Gastrocnemius medialis (tissue), 4 donors: ENCODE data around the gene N4BP2L2. TPM values are rescaled to one million over a fixed set of nuclear protein-coding genes. Genes with fewer than 3 reads are reported as not detected.

ENCODE experiments used
- ATAC-seq, 2 donors: fragments of 150-250 bp; one replicate each; pipeline ENCODE4 v1.9.1; 2016
- DNase-seq, 2 donors: peaks; one replicate each; pipeline ENCODE4 v3.0.0-alpha.2; 2019
- H3K27ac ChIP-seq, 4 donors: fragments of 200-600 bp; sonication (generic); 1 replicate in 1 of 4; 2 replicates in 3 of 4; pipeline ENCODE4 v1.5.1; 2016 to 2018; ENCODE audit warnings: mild to moderate bottlenecking in 2 of 4, moderate library complexity in 1 of 4
- H3K27me3 ChIP-seq, 3 donors: fragments of 200-600 bp; sonication (generic) in 2 of 3; 1 replicate in 1 of 3; 2 replicates in 2 of 3; pipeline versions ENCODE4 v1.5.1 to v1.6.0; 2016 to 2019; ENCODE audit warnings: mild to moderate bottlenecking in 1 of 3, moderate library complexity in 1 of 3
- H3K36me3 ChIP-seq, 2 donors: fragments of 200-600 bp; sonication (generic) in 1 of 2; one replicate each; pipeline ENCODE4 v1.5.1; 2017 to 2018
- H3K4me1 ChIP-seq, 2 donors: fragments of 200-600 bp; sonication (generic) in 1 of 2; one replicate each; pipeline ENCODE4 v1.5.1; 2016 to 2017; ENCODE audit warnings: mild to moderate bottlenecking in 2 of 2
- H3K4me3 ChIP-seq, 4 donors: fragments of 200-600 bp; sonication (generic) in 3 of 4; 1 replicate in 1 of 4; 2 replicates in 3 of 4; pipeline ENCODE4 v1.5.1; 2016 to 2019; ENCODE audit warnings: mild to moderate bottlenecking in 2 of 4
- H3K9me3 ChIP-seq, 3 donors: fragments of 200-600 bp; sonication (generic) in 2 of 3; 1 replicate in 1 of 3; 2 replicates in 2 of 3; pipeline ENCODE4 v1.5.1; 2016 to 2019
- CTCF ChIP-seq, 5 experiments: fragments of 450-650 bp in 3 of 5; fragments of 200-600 bp in 2 of 5; sonication (generic) in 2 of 5; IDR thresholded peaks in 4 of 5; conservative IDR thresholded peaks in 1 of 5; 1 replicate in 4 of 5; 2 replicates in 1 of 5; pipeline ENCODE4 v1.5.1; 2016 to 2019; ENCODE audit warnings: antibody characterized with exemption in 5 of 5, mild to moderate bottlenecking in 3 of 5, moderate library complexity in 3 of 5
- POLR2A ChIP-seq, 2 donors: fragments of 450-650 bp; IDR thresholded peaks; one replicate each; pipeline ENCODE4 v1.6.1; 2017; ENCODE audit warnings: antibody characterized with exemption in 2 of 2, mild to moderate bottlenecking in 2 of 2, moderate library complexity in 2 of 2
- in situ Hi-C, 4 donors: fragments of 200-750 bp; cut with MboI; loops; one replicate each; pipeline versions ENCODE4 v1.15.0 to v1.8.0; 2017; ENCODE audit warnings: low sequenced_read_pairs in 4 of 4
- intact Hi-C: fragments of 100-400 bp; cut with DNase I; formaldehyde crosslinking; loops from one replicate; pipeline ENCODE4 v1.15.1; 2023; ENCODE audit warnings: low total_unique reads
- total RNA-seq, 4 donors: library from RNA; depleted of rRNA; stranded (reverse); fragments of >200 nt; gene quantifications; one replicate each; pipeline versions ENCODE4 v1.1.0 to v1.2.3, GENCODE V29; 2016

Gene N4BP2L2
- total RNA-seq, 4 donors from 2014 or later = 52.2 to 370 (median 176) TPM

DNA sequence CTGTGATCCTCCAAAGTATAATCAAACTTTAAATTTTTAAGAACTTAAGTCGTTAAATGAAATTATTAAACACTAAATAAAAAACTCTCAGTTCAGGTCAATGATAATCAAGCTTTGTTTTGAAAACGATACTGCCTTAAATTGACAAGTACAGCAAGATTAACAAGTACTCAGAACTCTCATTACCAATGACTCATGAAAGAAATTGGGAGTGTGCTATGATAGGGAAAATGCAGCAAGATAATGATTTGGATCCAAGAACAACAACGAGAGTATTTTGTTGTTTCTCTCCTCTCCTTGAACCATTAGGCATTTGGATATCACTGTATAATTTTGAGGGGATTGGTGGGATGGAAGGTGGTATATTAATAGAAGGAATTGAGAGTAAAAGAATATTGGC lies 10.2 kb downstream of the N4BP2L2 start:
- in situ Hi-C loops = no loop called here
- H3K27me3 ChIP-seq = no peaks in the 10 kb centered on the region
- H3K9me3 ChIP-seq = no peaks in the 10 kb centered on the region
- no peak for DNase-seq
- H3K27ac ChIP-seq = peak overlapping the region; percentile 60 to 96 (median 83)
- no peaks in the 10 kb centered on the region for H3K36me3 ChIP-seq
- no peak for ATAC-seq
- intact Hi-C loops = no loop called here
- peaks cover 59 to 76% of the 10 kb centered on the region in 2 donors for H3K4me1 ChIP-seq
- TF ChIP-seq CTCF (IDR thresholded peaks at IDR 0.05 in 4 of 5, conservative IDR thresholded peaks at IDR 0.05 in 1 of 5) (no peak), POLR2A (IDR thresholded peaks at IDR 0.05) (no peak)
- peak overlapping the region in 1 of 4 donors; percentile 10 for H3K4me3 ChIP-seq

GRCh38 chr13:32527151-32527550 lies 11.4 kb downstream of the N4BP2L2 start:
- H3K4me3 ChIP-seq = no peak overlapping the region
- intact Hi-C loops = no loop called here
- TF ChIP-seq CTCF (IDR thresholded peaks at IDR 0.05 in 4 of 5, conservative IDR thresholded peaks at IDR 0.05 in 1 of 5) (no peak), POLR2A (IDR thresholded peaks at IDR 0.05) (no peak)
- no peaks in the 10 kb centered on the region for H3K27me3 ChIP-seq
- H3K4me1 ChIP-seq = peaks cover 47 to 66% of the 10 kb centered on the region in 2 donors
- no peak for DNase-seq
- in situ Hi-C loops = no loop called here
- ATAC-seq = no peak
- no peaks in the 10 kb centered on the region for H3K36me3 ChIP-seq
- no peaks in the 10 kb centered on the region for H3K9me3 ChIP-seq
- peak overlapping the region; percentile 25 to 96 (median 74) for H3K27ac ChIP-seq

GRCh38 chr13:32525766-32526165 lies 12.8 kb downstream of the N4BP2L2 start:
- in situ Hi-C loops = no loop called here
- H3K9me3 ChIP-seq = no peaks in the 10 kb centered on the region
- intact Hi-C loops = no loop called here
- H3K4me3 ChIP-seq = no peak overlapping the region
- H3K4me1 ChIP-seq = peaks cover 33 to 53% of the 10 kb centered on the region in 2 donors
- H3K27me3 ChIP-seq = no peaks in the 10 kb centered on the region
- TF ChIP-seq CTCF (IDR thresholded peaks at IDR 0.05 in 4 of 5, conservative IDR thresholded peaks at IDR 0.05 in 1 of 5) (no peak), POLR2A (IDR thresholded peaks at IDR 0.05) (no peak)
- H3K36me3 ChIP-seq = peaks cover 0 to 12% of the 10 kb centered on the region in 2 donors
- ATAC-seq = no peak
- no peak overlapping the region for H3K27ac ChIP-seq
- DNase-seq = no peak

GRCh38 chr13:32515246-32515645 lies 23.3 kb downstream of the N4BP2L2 start:
- no peak for DNase-seq
- no peak overlapping the region for H3K27ac ChIP-seq
- H3K27me3 ChIP-seq = no peaks in the 10 kb centered on the region
- H3K4me3 ChIP-seq = no peak overlapping the region
- no peaks in the 10 kb centered on the region for H3K9me3 ChIP-seq
- TF ChIP-seq POLR2A (IDR thresholded peaks at IDR 0.05) = no peak
- TF ChIP-seq CTCF (IDR thresholded peaks at IDR 0.05 in 4 of 5, conservative IDR thresholded peaks at IDR 0.05 in 1 of 5) = no peak
- peaks cover 0 to 73% of the 10 kb centered on the region in 2 donors for H3K36me3 ChIP-seq
- ATAC-seq = no peak
- no peaks in the 10 kb centered on the region for H3K4me1 ChIP-seq
- in situ Hi-C loops (no loop called here), intact Hi-C loops (no loop called here)

GRCh38 chr13:32511482-32511881 lies 27.1 kb downstream of the N4BP2L2 start:
- intact Hi-C loops (no loop called here), in situ Hi-C loops (no loop called here)
- no peak overlapping the region for H3K4me3 ChIP-seq
- no peak for ATAC-seq
- H3K4me1 ChIP-seq = no peaks in the 10 kb centered on the region
- H3K36me3 ChIP-seq = peaks cover 0 to 47% of the 10 kb centered on the region in 2 donors
- H3K27ac ChIP-seq = no peak overlapping the region
- no peaks in the 10 kb centered on the region for H3K9me3 ChIP-seq
- DNase-seq = no peak
- TF ChIP-seq CTCF (IDR thresholded peaks at IDR 0.05 in 4 of 5, conservative IDR thresholded peaks at IDR 0.05 in 1 of 5) (no peak), POLR2A (IDR thresholded peaks at IDR 0.05) (no peak)
- no peaks in the 10 kb centered on the region for H3K27me3 ChIP-seq
